Left hindlimb (tissue), 1 donor: ENCODE measurements around the gene EVL.
"Not testable (repeated sequence)": the region's sequence is repeated elsewhere in the genome, so short reads cannot be mapped to it uniquely, and the experiment has no call there.

Source experiments
- DNase-seq: peaks from one replicate; pipeline ENCODE4 v3.0.0-alpha.2; 2018

Gene EVL

GRCh38 chr14:100176811-100177327, 111.6 kb downstream of the EVL start:
- DNase-seq = no peak

- DNase-seq = no peak
Observed at GRCh38 chr14:100178691-100179090, 113.5 kb downstream of the EVL start.

GRCh38 chr14:100180671-100181070, 115.4 kb downstream of the EVL start:
- DNase-seq = not testable (repeated sequence)

- DNase-seq = not testable (repeated sequence)
Observed at GRCh38 chr14:100181876-100182551, 116.8 kb downstream of the EVL start.

- DNase-seq = no peak
Observed at GRCh38 chr14:100187247-100187833, 122.1 kb downstream of the EVL start.

GRCh38 chr14:100188392-100189030, 123.3 kb downstream of the EVL start:
- no peak for DNase-seq

GRCh38 chr14:100190126-100190525, 124.9 kb downstream of the EVL start:
- no peak for DNase-seq

- DNase-seq = peak; percentile 56
Observed at GRCh38 chr14:100191584-100192249, 126.5 kb downstream of the EVL start.

GRCh38 chr14:100192250-100192671, 127.0 kb downstream of the EVL start:
- DNase-seq = peak; percentile 52

GRCh38 chr14:100192672-100193416, 127.6 kb downstream of the EVL start:
- DNase-seq = peak; percentile 99
